BE2C (cell line): ENCODE data around the gene TEPSIN.

ENCODE experiments used
- DNase-seq: peaks from one replicate; pipeline ENCODE4 v3.0.0-alpha.2; 2020
- H3K27me3 ChIP-seq: fragments of 250-450 bp; sonication (Bioruptor Pico); 2 replicates; pipeline ENCODE4 v1.5.1; 2020; ENCODE audit warnings: mild to moderate bottlenecking
- H3K36me3 ChIP-seq: fragments of 250-450 bp; sonication (Bioruptor Pico); 2 replicates; pipeline ENCODE4 v1.5.1; 2020; ENCODE audit warnings: mild to moderate bottlenecking
- H3K4me1 ChIP-seq: fragments of 250-450 bp; sonication (Bioruptor Pico); 2 replicates; pipeline ENCODE4 v1.5.1; 2020
- H3K4me3 ChIP-seq: 2 replicates; pipeline ENCODE4 v1.5.1; 2011; ENCODE audit warnings: low read depth, low read length
- H3K9me3 ChIP-seq: fragments of 250-450 bp; sonication (Bioruptor Pico); 2 replicates; pipeline ENCODE4 v1.5.1; 2020
- CTCF ChIP-seq: IDR thresholded peaks from 2 replicates; pipeline ENCODE4 v1.5.1; 2012; ENCODE audit warnings: mild to moderate bottlenecking, low read depth, low read length

TEPSIN gene

GRCh38 chr17:81285179-81285878 lies 46.5 kb upstream of the TEPSIN start:
- TF ChIP-seq CTCF, result no peak
- DNase-seq, result no peak
- no peaks in the 10 kb centered on the region for H3K36me3 ChIP-seq
- H3K4me3 ChIP-seq, result no peak overlapping the region
- no peaks in the 10 kb centered on the region for H3K9me3 ChIP-seq
- no peaks in the 10 kb centered on the region for H3K4me1 ChIP-seq
- no peaks in the 10 kb centered on the region for H3K27me3 ChIP-seq

- no peak for DNase-seq
- Histone ChIP-seq H3K27me3 (no peaks in the 10 kb centered on the region), H3K4me3 (no peak overlapping the region), H3K36me3 (no peaks in the 10 kb centered on the region; the same call in 1 of the 2 replicates), H3K4me1 (peaks cover 1% of the 10 kb centered on the region; the same call in 1 of the 2 replicates), H3K9me3 (no peaks in the 10 kb centered on the region)
- TF ChIP-seq CTCF, result no peak
Measured at GRCh38 chr17:81282876-81283275, 44.0 kb upstream of the TEPSIN start.

- H3K4me3 ChIP-seq, result no peak overlapping the region
- no peak for DNase-seq
- no peaks in the 10 kb centered on the region for H3K9me3 ChIP-seq
- peaks cover 6% of the 10 kb centered on the region for H3K4me1 ChIP-seq
- no peaks in the 10 kb centered on the region for H3K27me3 ChIP-seq
- no peaks in the 10 kb centered on the region; the same call in 1 of the 2 replicates for H3K36me3 ChIP-seq
- TF ChIP-seq CTCF, result no peak
Measured at GRCh38 chr17:81282141-81282540, 43.3 kb upstream of the TEPSIN start.

GRCh38 chr17:81280571-81280970 lies 41.7 kb upstream of the TEPSIN start:
- no peak for DNase-seq
- Histone ChIP-seq H3K4me3 (no peak overlapping the region), H3K27me3 (no peaks in the 10 kb centered on the region), H3K36me3 (peaks cover 3% of the 10 kb centered on the region; the same call in 1 of the 2 replicates), H3K4me1 (peaks cover 13% of the 10 kb centered on the region), H3K9me3 (no peaks in the 10 kb centered on the region)
- TF ChIP-seq CTCF, result no peak

- no peak for DNase-seq
- H3K27me3 ChIP-seq, result no peaks in the 10 kb centered on the region
- peaks cover 6% of the 10 kb centered on the region; the same call in 1 of the 2 replicates for H3K36me3 ChIP-seq
- no peak for TF ChIP-seq CTCF
- H3K4me1 ChIP-seq, result peaks cover 13% of the 10 kb centered on the region
- no peaks in the 10 kb centered on the region for H3K9me3 ChIP-seq
- no peak overlapping the region for H3K4me3 ChIP-seq
Measured at GRCh38 chr17:81279278-81280275, 40.7 kb upstream of the TEPSIN start.

- H3K4me1 ChIP-seq, result peaks cover 13% of the 10 kb centered on the region
- H3K36me3 ChIP-seq, result peaks cover 6% of the 10 kb centered on the region; the same call in 1 of the 2 replicates
- no peak overlapping the region for H3K4me3 ChIP-seq
- TF ChIP-seq CTCF, result no peak
- H3K27me3 ChIP-seq, result no peaks in the 10 kb centered on the region
- DNase-seq, result no peak
- H3K9me3 ChIP-seq, result no peaks in the 10 kb centered on the region
Measured at GRCh38 chr17:81278831-81279230, 40.0 kb upstream of the TEPSIN start.
